Fibroblast of lung (primary cell): ENCODE measurements around the gene IMMP2L.

ENCODE experiments used
- CTCF ChIP-seq, 2 donors: IDR thresholded peaks in 1 of 2; conservative IDR thresholded peaks in 1 of 2; 1 replicate in 1 of 2; 2 replicates in 1 of 2; pipeline ENCODE4 v1.5.1; 2011 to 2012; ENCODE audit warnings: low read length in 2 of 2, control low read depth in 1 of 2, inconsistent platforms in 1 of 2, low read depth in 1 of 2, mild to moderate bottlenecking in 1 of 2
- EZH2 ChIP-seq: IDR thresholded peaks from 2 replicates; pipeline ENCODE4 v1.5.1; 2012; ENCODE audit warnings: low read length, control low read depth, mild to moderate bottlenecking; ENCODE audit errors: missing control alignments

- TF ChIP-seq CTCF (conservative IDR thresholded peaks at IDR 0.05 in 1 of 2, IDR thresholded peaks at IDR 0.05 in 1 of 2; ENCODE audit: low read depth in 1 of 2, low read length in 2 of 2) (no peak), EZH2 (no peak)
Observed at GRCh38 chr7:111147708-111148533, 414.4 kb downstream of the IMMP2L start.
